SW480 (cell line): ENCODE measurements around the gene CABLES2.

Experiments used
- DNase-seq: peaks from one replicate; pipeline ENCODE4 v3.0.0-alpha.2; 2016; ENCODE audit warnings: low spot score

The CABLES2 gene

GRCh38 chr20:62405108-62405980 lies 1.7 kb downstream of the CABLES2 start:
- no peak for DNase-seq

GRCh38 chr20:62404761-62405107 lies 2.4 kb downstream of the CABLES2 start:
- no peak for DNase-seq

- no peak for DNase-seq
Observed at GRCh38 chr20:62404112-62404665, 2.9 kb downstream of the CABLES2 start.

- no peak for DNase-seq
Observed at GRCh38 chr20:62403331-62403730, 3.8 kb downstream of the CABLES2 start.

GRCh38 chr20:62402456-62403150 lies 4.5 kb downstream of the CABLES2 start:
- no peak for DNase-seq

- no peak for DNase-seq
Observed at GRCh38 chr20:62401331-62401779, 5.7 kb downstream of the CABLES2 start.

- no peak for DNase-seq
Observed at GRCh38 chr20:62400541-62400940, 6.5 kb downstream of the CABLES2 start.

- no peak for DNase-seq
Observed at GRCh38 chr20:62400021-62400420, 7.1 kb downstream of the CABLES2 start.

- DNase-seq: no peak
Observed at GRCh38 chr20:62398120-62398821, 8.8 kb downstream of the CABLES2 start.

GRCh38 chr20:62396367-62397239 lies 10.5 kb downstream of the CABLES2 start:
- no peak for DNase-seq

- no peak for DNase-seq
Observed at GRCh38 chr20:62395311-62396242, 11.5 kb downstream of the CABLES2 start.

- DNase-seq: no peak
Observed at GRCh38 chr20:62394248-62395245, 12.5 kb downstream of the CABLES2 start.

GRCh38 chr20:62393830-62394229 lies 13.3 kb downstream of the CABLES2 start:
- no peak for DNase-seq

- no peak for DNase-seq
Observed at GRCh38 chr20:62393335-62393665, 13.8 kb downstream of the CABLES2 start.

- no peak for DNase-seq
Observed at GRCh38 chr20:62392621-62393334, 14.3 kb downstream of the CABLES2 start.

GRCh38 chr20:62392077-62392418 lies 15.0 kb downstream of the CABLES2 start:
- no peak for DNase-seq

GRCh38 chr20:62391165-62392076 lies 15.7 kb downstream of the CABLES2 start:
- no peak for DNase-seq
